GM23338 (cell line): Measurements from ENCODE around the gene CLCF1. TPM values are rescaled to one million over a fixed set of nuclear protein-coding genes. Genes with fewer than 3 reads are reported as not detected.

ENCODE experiments used
- ATAC-seq: fragments of 200-7000 bp; cut with Tn5 transposase; 3 replicates; pipeline ENCODE4 v1.9.1; 2020
- DNase-seq: peaks from one replicate; pipeline ENCODE4 v3.0.0-alpha.2; 2015; ENCODE audit warnings: low spot score
- H2AFZ ChIP-seq: fragments of 200-600 bp; sonication (generic); 2 replicates; pipeline ENCODE4 v1.8.0; 2016; ENCODE audit warnings: antibody characterized with exemption, mild to moderate bottlenecking, moderate library complexity
- H3F3A ChIP-seq: fragments of 200-600 bp; sonication (generic); replicated peaks from 2 replicates; pipeline ENCODE4 v1.8.0; 2017; ENCODE audit warnings: antibody characterized with exemption, mixed run types, low read depth
- H3K27ac ChIP-seq: fragments of 200-600 bp; sonication (generic); 2 replicates; pipeline ENCODE4 v1.6.1; 2016; ENCODE audit warnings: low read depth
- H3K27me3 ChIP-seq: fragments of 200-600 bp; sonication (generic); 2 replicates; pipeline ENCODE4 v1.8.0; 2016; ENCODE audit warnings: mild to moderate bottlenecking, mixed run types, moderate library complexity; ENCODE audit not compliant: insufficient read depth
- H3K36me3 ChIP-seq: fragments of 200-600 bp; sonication (generic); 2 replicates; pipeline ENCODE4 v1.8.0; 2016; ENCODE audit warnings: mild to moderate bottlenecking; ENCODE audit not compliant: insufficient read depth
- H3K4me1 ChIP-seq: fragments of 200-600 bp; sonication (generic); 2 replicates; pipeline ENCODE4 v1.8.0; 2016; ENCODE audit warnings: mild to moderate bottlenecking, moderate library complexity; ENCODE audit not compliant: insufficient read depth
- H3K4me2 ChIP-seq: fragments of 200-600 bp; sonication (generic); 2 replicates; pipeline ENCODE4 v1.7.1; 2017; ENCODE audit warnings: mixed run types
- H3K4me3 ChIP-seq: fragments of 200-600 bp; sonication (generic); 2 replicates; pipeline ENCODE4 v1.6.1; 2016; ENCODE audit warnings: mixed run types
- H3K79me2 ChIP-seq: fragments of 200-600 bp; sonication (generic); replicated peaks from 2 replicates; pipeline ENCODE4 v1.8.0; 2017; ENCODE audit warnings: mild to moderate bottlenecking; ENCODE audit not compliant: insufficient read depth
- H3K9me2 ChIP-seq: fragments of 200-600 bp; sonication (generic); 2 replicates; pipeline ENCODE4 v1.8.0; 2017; ENCODE audit not compliant: insufficient read depth
- H4K20me1 ChIP-seq: fragments of 200-600 bp; sonication (generic); replicated peaks from 2 replicates; pipeline ENCODE4 v1.8.0; 2017; ENCODE audit warnings: mild to moderate bottlenecking; ENCODE audit not compliant: insufficient read depth
- H3K27ac Mint-ChIP-seq: 2 replicates; pipeline ENCODE4 v1.8.0; 2020; ENCODE audit warnings: inconsistent platforms, mild to moderate bottlenecking, moderate library complexity, mixed read lengths
- H3K27me3 Mint-ChIP-seq: 3 replicates; pipeline ENCODE4 v1.8.0; 2022; ENCODE audit warnings: low read depth, mild to moderate bottlenecking, moderate library complexity, mixed read lengths, inconsistent platforms; ENCODE audit not compliant: insufficient read depth, poor library complexity
- H3K36me3 Mint-ChIP-seq: 3 replicates; pipeline ENCODE4 v1.8.0; 2021; ENCODE audit warnings: low read depth, mild to moderate bottlenecking, inconsistent platforms, moderate library complexity, mixed read lengths
- H3K4me1 Mint-ChIP-seq: 3 replicates; pipeline ENCODE4 v1.8.0; 2020; ENCODE audit warnings: mild to moderate bottlenecking, inconsistent platforms, mixed read lengths
- H3K4me3 Mint-ChIP-seq: 3 replicates; pipeline ENCODE4 v1.8.0; 2021; ENCODE audit warnings: moderate library complexity, mild to moderate bottlenecking, inconsistent platforms, mixed read lengths
- H3K9me3 Mint-ChIP-seq: 3 replicates; pipeline ENCODE4 v1.8.0; 2020; ENCODE audit warnings: moderate library complexity, mild to moderate bottlenecking, inconsistent platforms, mixed read lengths
- CREB1 ChIP-seq: fragments of 250-450 bp; sonication (Bioruptor Pico); IDR thresholded peaks from 2 replicates; pipeline ENCODE4 v1.5.0; 2020; ENCODE audit warnings: low read depth, mild to moderate bottlenecking, moderate library complexity
- EZH2 ChIP-seq: fragments of 200-600 bp; sonication (generic); IDR thresholded peaks from one replicate; pipeline ENCODE4 v1.8.0; 2017; ENCODE audit warnings: antibody characterized with exemption, mild to moderate bottlenecking, low read depth; ENCODE audit not compliant: unreplicated experiment
- EZH2phosphoT487 ChIP-seq: fragments of 200-600 bp; sonication (generic); IDR thresholded peaks from one replicate; pipeline ENCODE4 v1.8.1; 2018; ENCODE audit warnings: antibody characterized with exemption; ENCODE audit not compliant: unreplicated experiment
- JUNB ChIP-seq: IDR thresholded peaks from one replicate; pipeline ENCODE4 v1.6.1; 2016; ENCODE audit warnings: antibody characterized with exemption; ENCODE audit not compliant: unreplicated experiment
- NANOG ChIP-seq: IDR thresholded peaks from 2 replicates; pipeline ENCODE4 v1.6.1; 2016; ENCODE audit warnings: antibody characterized with exemption, borderline replicate concordance
- POLR2AphosphoS5 ChIP-seq: IDR thresholded peaks from 2 replicates; pipeline ENCODE4 v1.6.1; 2016; ENCODE audit warnings: antibody characterized with exemption, low read depth
- STAT1 ChIP-seq: IDR thresholded peaks from one replicate; pipeline ENCODE4 v1.6.1; 2016; ENCODE audit warnings: antibody characterized with exemption; ENCODE audit not compliant: unreplicated experiment
- ZNF114 ChIP-seq: fragments of 250-450 bp; sonication (Bioruptor Pico); IDR thresholded peaks from 2 replicates; pipeline ENCODE4 v1.5.0; 2020; ENCODE audit warnings: mild to moderate bottlenecking, moderate library complexity
- ZNF331 ChIP-seq: fragments of 250-450 bp; sonication (Bioruptor Pico); IDR thresholded peaks from 2 replicates; pipeline ENCODE4 v1.5.0; 2020; ENCODE audit warnings: low read depth, mild to moderate bottlenecking, moderate library complexity
- polyA plus RNA-seq: library from polyadenylated mRNA; unstranded; fragments of >200 nt; fragmentation: Nextera tagmentation; extraction: Ambion mirVana; gene quantifications from 2 replicates; pipeline ENCODE4 v1.2.1, GENCODE V29; 2016
- total RNA-seq: library from RNA; depleted of rRNA; stranded (reverse); fragments of >200 nt; shearing (Covaris generic); gene quantifications from 2 replicates; pipeline ENCODE4 v1.2.3, GENCODE V29; 2014
- TF ChIP-seq, protein P1 (sequence below): IDR thresholded peaks from 2 replicates; pipeline ENCODE4 v1.6.1; 2016; ENCODE audit warnings: antibody characterized with exemption
- TF ChIP-seq, protein P2 (sequence below): IDR thresholded peaks from one replicate; pipeline ENCODE4 v1.6.1; 2018; ENCODE audit warnings: antibody characterized with exemption; ENCODE audit not compliant: unreplicated experiment
- TF ChIP-seq, protein P3 (sequence below), 2 experiments: fragments of 200-600 bp in 1 of 2; sonication (generic) in 1 of 2; conservative IDR thresholded peaks; 2 replicates each; pipeline versions ENCODE4 v1.5.1 to v1.6.1; 2016 to 2017; ENCODE audit warnings: antibody characterized with exemption in 2 of 2, low read depth in 2 of 2, mild to moderate bottlenecking in 2 of 2, moderate library complexity in 1 of 2
- TF ChIP-seq, protein P4 (sequence below): fragments of 250-450 bp; sonication (Bioruptor Pico); IDR thresholded peaks from 2 replicates; pipeline ENCODE4 v1.5.0; 2020; ENCODE audit warnings: mild to moderate bottlenecking, moderate library complexity

The CLCF1 gene
- total and polyA plus RNA-seq, 2 experiments from 2014 or later, result 0.32 TPM; not detected in 1

DNA sequence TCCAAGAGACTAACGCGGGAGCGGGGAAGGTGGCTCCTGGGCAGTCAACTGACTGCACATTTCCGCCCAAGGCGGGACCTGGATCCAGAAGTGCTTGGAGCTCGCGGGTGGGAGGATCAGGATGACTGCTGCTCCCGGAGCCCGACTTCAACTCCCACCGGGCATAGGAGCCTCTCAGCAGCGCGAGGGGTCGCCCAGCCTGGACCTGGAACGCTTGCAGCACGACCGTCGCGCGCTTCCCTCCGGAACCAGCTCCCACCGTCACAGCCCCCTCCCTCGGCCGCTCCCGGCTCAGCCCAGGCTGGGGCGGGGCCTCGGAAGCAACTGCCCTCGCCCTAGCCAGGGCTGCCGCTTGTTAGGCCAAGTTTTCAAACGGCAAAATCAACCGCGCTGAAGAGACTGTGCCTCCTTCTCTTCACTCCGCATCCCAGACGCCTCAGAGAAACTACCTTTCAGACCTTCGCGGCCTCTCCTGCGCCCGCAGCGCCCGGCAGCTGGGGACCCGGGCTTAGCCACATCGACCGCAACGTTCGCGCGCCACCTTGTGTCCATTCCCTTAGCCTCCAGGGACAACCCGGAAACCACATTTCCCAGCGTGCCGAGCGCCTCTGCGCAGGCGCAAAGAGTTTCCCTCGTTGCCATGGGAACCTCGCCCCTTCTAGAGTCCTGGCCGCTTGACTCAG lies 56.1 kb downstream of the CLCF1 start:
- H3K4me1 Mint-ChIP-seq, result peaks cover 11% of the 10 kb centered on the region

More for the DNA sequence above, 56.1 kb downstream of the CLCF1 start:
- DNase-seq (peak; percentile 99), ATAC-seq (peak; percentile 83)
- H3K27me3 ChIP-seq, result peaks cover 32% of the 10 kb centered on the region
- no peaks in the 10 kb centered on the region for H4K20me1 ChIP-seq
- H3K4me3 ChIP-seq, result peak overlapping the region; percentile 76
- Mint-ChIP-seq H3K9me3 (no peaks in the 10 kb centered on the region; the same call in 2 of the 3 replicates), H3K36me3 (no peaks in the 10 kb centered on the region), H3K27ac (peak overlapping the region; percentile 93), H3K4me3 (peak overlapping the region; percentile 92), H3K27me3 (peaks cover 25% of the 10 kb centered on the region)
- TF ChIP-seq, protein P1, sequence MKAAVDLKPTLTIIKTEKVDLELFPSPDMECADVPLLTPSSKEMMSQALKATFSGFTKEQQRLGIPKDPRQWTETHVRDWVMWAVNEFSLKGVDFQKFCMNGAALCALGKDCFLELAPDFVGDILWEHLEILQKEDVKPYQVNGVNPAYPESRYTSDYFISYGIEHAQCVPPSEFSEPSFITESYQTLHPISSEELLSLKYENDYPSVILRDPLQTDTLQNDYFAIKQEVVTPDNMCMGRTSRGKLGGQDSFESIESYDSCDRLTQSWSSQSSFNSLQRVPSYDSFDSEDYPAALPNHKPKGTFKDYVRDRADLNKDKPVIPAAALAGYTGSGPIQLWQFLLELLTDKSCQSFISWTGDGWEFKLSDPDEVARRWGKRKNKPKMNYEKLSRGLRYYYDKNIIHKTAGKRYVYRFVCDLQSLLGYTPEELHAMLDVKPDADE, result peak; percentile 87
- TF ChIP-seq ZNF331 (CRISPR knock-in tag) (no peak), ZNF114 (no peak), EZH2phosphoT487 (no peak), POLR2AphosphoS5 (peak; percentile 57; the same call in 1 of the 2 replicates), CREB1 (no peak), EZH2 (peak; percentile 18), STAT1 (no peak), NANOG (no peak), JUNB (no peak)
- TF ChIP-seq, protein P2, sequence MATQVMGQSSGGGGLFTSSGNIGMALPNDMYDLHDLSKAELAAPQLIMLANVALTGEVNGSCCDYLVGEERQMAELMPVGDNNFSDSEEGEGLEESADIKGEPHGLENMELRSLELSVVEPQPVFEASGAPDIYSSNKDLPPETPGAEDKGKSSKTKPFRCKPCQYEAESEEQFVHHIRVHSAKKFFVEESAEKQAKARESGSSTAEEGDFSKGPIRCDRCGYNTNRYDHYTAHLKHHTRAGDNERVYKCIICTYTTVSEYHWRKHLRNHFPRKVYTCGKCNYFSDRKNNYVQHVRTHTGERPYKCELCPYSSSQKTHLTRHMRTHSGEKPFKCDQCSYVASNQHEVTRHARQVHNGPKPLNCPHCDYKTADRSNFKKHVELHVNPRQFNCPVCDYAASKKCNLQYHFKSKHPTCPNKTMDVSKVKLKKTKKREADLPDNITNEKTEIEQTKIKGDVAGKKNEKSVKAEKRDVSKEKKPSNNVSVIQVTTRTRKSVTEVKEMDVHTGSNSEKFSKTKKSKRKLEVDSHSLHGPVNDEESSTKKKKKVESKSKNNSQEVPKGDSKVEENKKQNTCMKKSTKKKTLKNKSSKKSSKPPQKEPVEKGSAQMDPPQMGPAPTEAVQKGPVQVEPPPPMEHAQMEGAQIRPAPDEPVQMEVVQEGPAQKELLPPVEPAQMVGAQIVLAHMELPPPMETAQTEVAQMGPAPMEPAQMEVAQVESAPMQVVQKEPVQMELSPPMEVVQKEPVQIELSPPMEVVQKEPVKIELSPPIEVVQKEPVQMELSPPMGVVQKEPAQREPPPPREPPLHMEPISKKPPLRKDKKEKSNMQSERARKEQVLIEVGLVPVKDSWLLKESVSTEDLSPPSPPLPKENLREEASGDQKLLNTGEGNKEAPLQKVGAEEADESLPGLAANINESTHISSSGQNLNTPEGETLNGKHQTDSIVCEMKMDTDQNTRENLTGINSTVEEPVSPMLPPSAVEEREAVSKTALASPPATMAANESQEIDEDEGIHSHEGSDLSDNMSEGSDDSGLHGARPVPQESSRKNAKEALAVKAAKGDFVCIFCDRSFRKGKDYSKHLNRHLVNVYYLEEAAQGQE, result no peak
- TF ChIP-seq, protein P3, sequence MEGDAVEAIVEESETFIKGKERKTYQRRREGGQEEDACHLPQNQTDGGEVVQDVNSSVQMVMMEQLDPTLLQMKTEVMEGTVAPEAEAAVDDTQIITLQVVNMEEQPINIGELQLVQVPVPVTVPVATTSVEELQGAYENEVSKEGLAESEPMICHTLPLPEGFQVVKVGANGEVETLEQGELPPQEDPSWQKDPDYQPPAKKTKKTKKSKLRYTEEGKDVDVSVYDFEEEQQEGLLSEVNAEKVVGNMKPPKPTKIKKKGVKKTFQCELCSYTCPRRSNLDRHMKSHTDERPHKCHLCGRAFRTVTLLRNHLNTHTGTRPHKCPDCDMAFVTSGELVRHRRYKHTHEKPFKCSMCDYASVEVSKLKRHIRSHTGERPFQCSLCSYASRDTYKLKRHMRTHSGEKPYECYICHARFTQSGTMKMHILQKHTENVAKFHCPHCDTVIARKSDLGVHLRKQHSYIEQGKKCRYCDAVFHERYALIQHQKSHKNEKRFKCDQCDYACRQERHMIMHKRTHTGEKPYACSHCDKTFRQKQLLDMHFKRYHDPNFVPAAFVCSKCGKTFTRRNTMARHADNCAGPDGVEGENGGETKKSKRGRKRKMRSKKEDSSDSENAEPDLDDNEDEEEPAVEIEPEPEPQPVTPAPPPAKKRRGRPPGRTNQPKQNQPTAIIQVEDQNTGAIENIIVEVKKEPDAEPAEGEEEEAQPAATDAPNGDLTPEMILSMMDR (conservative IDR thresholded peaks at IDR 0.05; ENCODE audit: low read depth in 2 of 2), result peak; percentile 80 to 96
- TF ChIP-seq, protein P4, sequence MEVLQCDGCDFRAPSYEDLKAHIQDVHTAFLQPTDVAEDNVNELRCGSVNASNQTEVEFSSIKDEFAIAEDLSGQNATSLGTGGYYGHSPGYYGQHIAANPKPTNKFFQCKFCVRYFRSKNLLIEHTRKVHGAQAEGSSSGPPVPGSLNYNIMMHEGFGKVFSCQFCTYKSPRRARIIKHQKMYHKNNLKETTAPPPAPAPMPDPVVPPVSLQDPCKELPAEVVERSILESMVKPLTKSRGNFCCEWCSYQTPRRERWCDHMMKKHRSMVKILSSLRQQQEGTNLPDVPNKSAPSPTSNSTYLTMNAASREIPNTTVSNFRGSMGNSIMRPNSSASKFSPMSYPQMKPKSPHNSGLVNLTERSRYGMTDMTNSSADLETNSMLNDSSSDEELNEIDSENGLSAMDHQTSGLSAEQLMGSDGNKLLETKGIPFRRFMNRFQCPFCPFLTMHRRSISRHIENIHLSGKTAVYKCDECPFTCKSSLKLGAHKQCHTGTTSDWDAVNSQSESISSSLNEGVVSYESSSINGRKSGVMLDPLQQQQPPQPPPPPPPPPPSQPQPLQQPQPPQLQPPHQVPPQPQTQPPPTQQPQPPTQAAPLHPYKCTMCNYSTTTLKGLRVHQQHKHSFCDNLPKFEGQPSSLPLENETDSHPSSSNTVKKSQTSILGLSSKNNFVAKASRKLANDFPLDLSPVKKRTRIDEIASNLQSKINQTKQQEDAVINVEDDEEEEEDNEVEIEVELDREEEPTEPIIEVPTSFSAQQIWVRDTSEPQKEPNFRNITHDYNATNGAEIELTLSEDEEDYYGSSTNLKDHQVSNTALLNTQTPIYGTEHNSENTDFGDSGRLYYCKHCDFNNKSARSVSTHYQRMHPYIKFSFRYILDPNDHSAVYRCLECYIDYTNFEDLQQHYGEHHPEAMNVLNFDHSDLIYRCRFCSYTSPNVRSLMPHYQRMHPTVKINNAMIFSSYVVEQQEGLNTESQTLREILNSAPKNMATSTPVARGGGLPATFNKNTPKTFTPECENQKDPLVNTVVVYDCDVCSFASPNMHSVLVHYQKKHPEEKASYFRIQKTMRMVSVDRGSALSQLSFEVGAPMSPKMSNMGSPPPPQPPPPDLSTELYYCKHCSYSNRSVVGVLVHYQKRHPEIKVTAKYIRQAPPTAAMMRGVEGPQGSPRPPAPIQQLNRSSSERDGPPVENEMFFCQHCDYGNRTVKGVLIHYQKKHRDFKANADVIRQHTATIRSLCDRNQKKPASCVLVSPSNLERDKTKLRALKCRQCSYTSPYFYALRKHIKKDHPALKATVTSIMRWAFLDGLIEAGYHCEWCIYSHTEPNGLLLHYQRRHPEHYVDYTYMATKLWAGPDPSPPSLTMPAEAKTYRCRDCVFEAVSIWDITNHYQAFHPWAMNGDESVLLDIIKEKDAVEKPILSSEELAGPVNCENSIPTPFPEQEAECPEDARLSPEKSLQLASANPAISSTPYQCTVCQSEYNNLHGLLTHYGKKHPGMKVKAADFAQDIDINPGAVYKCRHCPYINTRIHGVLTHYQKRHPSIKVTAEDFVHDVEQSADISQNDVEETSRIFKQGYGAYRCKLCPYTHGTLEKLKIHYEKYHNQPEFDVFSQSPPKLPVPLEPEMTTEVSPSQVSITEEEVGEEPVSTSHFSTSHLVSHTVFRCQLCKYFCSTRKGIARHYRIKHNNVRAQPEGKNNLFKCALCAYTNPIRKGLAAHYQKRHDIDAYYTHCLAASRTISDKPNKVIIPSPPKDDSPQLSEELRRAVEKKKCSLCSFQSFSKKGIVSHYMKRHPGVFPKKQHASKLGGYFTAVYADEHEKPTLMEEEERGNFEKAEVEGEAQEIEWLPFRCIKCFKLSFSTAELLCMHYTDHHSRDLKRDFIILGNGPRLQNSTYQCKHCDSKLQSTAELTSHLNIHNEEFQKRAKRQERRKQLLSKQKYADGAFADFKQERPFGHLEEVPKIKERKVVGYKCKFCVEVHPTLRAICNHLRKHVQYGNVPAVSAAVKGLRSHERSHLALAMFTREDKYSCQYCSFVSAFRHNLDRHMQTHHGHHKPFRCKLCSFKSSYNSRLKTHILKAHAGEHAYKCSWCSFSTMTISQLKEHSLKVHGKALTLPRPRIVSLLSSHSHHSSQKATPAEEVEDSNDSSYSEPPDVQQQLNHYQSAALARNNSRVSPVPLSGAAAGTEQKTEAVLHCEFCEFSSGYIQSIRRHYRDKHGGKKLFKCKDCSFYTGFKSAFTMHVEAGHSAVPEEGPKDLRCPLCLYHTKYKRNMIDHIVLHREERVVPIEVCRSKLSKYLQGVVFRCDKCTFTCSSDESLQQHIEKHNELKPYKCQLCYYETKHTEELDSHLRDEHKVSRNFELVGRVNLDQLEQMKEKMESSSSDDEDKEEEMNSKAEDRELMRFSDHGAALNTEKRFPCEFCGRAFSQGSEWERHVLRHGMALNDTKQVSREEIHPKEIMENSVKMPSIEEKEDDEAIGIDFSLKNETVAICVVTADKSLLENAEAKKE (CRISPR knock-in tag), result no peak
- H3F3A ChIP-seq, result peaks cover 11% of the 10 kb centered on the region; the same call in 1 of the 2 replicates
- H3K9me2 ChIP-seq, result no peaks in the 10 kb centered on the region
- peak overlapping the region; percentile 91 for H3K4me2 ChIP-seq
- H3K4me1 ChIP-seq, result peaks cover 8% of the 10 kb centered on the region
- H3K79me2 ChIP-seq, result no peaks in the 10 kb centered on the region
- H3K36me3 ChIP-seq, result no peaks in the 10 kb centered on the region
- H2AFZ ChIP-seq, result peak overlapping the region; percentile 98
- H3K27ac ChIP-seq, result no peak overlapping the region
